Stimulated activated naive B cell treated with anti-CD40 and anti-IgM and Interleukin-4, amounts not matched to agents 10 μg/mL and 1 μg/mL and 100 μg/mL, for 72 hours (primary cell): ENCODE measurements around the gene ANP32A.
"Not testable (repeated sequence)": the region's sequence is repeated elsewhere in the genome, so short reads cannot be mapped to it uniquely, and the experiment has no call there.

ENCODE experiments used
- ATAC-seq, 2 donors: fragments of 150-1000 bp; cut with Tn5 transposase; replicated peaks; 2 replicates each; pipeline ENCODE4 v1.10.0; 2021; ENCODE audit warnings: moderate library complexity in 1 of 2
- DNase-seq: peaks from one replicate; pipeline ENCODE4 v3.0.0; 2021
- H3K27ac Mint-ChIP-seq: one replicate; pipeline ENCODE4 v1.8.0; 2022; ENCODE audit warnings: mild to moderate bottlenecking, mixed read lengths
- H3K27me3 Mint-ChIP-seq, 2 donors: one replicate each; pipeline ENCODE4 v1.8.0; 2022; ENCODE audit warnings: mixed read lengths in 2 of 2
- H3K36me3 Mint-ChIP-seq, 2 donors: one replicate each; pipeline ENCODE4 v1.8.0; 2022; ENCODE audit warnings: mixed read lengths in 2 of 2, mild to moderate bottlenecking in 1 of 2
- H3K4me1 Mint-ChIP-seq, 2 donors: one replicate each; pipeline ENCODE4 v1.8.0; 2022; ENCODE audit warnings: mixed read lengths in 2 of 2, mild to moderate bottlenecking in 1 of 2
- H3K4me3 Mint-ChIP-seq, 2 donors: one replicate each; pipeline ENCODE4 v1.8.0; 2022; ENCODE audit warnings: mild to moderate bottlenecking in 2 of 2, mixed read lengths in 2 of 2, moderate library complexity in 1 of 2
- H3K9me3 Mint-ChIP-seq, 2 donors: one replicate each; pipeline ENCODE4 v1.8.0; 2022; ENCODE audit warnings: mixed read lengths in 2 of 2, mild to moderate bottlenecking in 1 of 2

The ANP32A gene

DNA sequence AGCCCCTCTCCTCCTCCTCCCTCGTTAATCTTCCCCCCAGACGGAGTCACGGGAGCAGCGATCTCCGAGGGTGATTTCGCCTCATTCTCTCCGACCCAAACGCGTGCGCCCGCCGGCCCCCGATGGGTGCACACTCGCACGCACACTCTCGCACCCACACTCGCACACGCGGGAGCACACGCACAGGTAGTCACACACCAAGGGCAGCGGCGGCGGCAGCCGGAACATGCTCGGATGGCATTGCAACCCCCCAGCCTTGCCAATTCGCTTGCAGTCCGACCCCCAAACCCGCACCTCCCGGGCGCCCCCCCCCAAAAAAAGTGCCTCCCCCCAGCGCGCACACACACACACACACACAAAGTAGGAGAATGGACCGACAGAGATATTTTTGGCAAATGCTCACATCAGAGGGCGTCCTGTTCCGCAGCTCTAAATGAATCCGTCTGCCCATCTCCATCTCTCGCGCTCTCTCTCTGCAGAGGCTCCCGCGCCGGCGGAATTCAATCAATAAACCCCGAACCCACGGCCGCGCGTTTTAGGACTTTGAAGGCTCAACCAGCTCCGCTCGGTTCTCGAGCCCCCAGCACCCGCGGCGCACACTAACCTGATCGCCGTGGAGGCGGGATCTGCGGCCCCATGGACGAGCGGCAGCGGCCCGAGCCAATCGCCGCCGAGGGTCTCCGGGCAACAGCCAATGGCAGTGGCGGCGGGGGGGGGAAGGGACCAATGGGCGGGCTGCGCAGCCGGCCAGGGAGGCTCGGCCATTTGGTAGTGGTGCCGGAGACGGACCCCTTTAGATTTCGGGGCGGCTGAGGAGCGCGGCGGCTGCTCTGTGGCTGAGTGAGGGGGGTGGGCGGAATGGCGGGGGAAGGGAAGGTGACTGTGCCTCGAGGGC, at the start of gene ANP32A:
TSS of gene ANP32A (minus strand) at position 601 of the 895 bp plus-strand sequence. CDS start at position 457, 144 bp downstream.
- Mint-ChIP-seq H3K4me3 (peak within 1 kb of the TSS; percentile 89 to 97), H3K36me3 (peaks cover 13 to 25% of the 10 kb centered on the region in 2 donors), H3K4me1 (peaks cover 28 to 32% of the 10 kb centered on the region in 2 donors), H3K27ac (peak within 1 kb of the TSS; percentile 99), H3K27me3 (no peaks in the 10 kb centered on the region), H3K9me3 (no peaks in the 10 kb centered on the region)
- ATAC-seq, result peak; percentile 66 to 73
- DNase-seq, result peak; percentile 98

DNA sequence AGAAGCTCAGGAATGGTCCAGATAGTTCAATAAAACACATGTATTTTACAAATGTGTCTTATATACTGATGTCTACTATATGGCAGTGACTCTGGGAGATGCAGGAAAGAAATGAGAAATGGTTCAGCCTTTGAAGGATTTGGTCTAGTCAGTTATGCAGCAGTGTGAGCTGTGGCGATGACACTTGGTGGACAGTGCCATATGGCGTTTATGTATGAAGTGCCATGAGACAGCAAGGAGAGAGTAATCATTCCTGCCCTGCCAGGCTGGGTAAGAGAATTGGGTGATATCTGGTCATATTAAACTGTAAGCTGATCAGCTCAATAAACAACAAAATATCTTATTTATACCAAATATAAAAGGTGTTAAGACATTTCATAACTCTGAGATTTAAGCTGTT, 47.6 kb upstream of the ANP32A start:
- DNase-seq (no peak), ATAC-seq (no peak)
- Mint-ChIP-seq H3K4me3 (no peak overlapping the region), H3K4me1 (peaks cover 3 to 6% of the 10 kb centered on the region in 2 donors), H3K27ac (no peak overlapping the region), H3K36me3 (no peaks in the 10 kb centered on the region), H3K27me3 (peaks cover 12 to 13% of the 10 kb centered on the region in 2 donors), H3K9me3 (peaks cover 5 to 6% of the 10 kb centered on the region in 2 donors)

DNA sequence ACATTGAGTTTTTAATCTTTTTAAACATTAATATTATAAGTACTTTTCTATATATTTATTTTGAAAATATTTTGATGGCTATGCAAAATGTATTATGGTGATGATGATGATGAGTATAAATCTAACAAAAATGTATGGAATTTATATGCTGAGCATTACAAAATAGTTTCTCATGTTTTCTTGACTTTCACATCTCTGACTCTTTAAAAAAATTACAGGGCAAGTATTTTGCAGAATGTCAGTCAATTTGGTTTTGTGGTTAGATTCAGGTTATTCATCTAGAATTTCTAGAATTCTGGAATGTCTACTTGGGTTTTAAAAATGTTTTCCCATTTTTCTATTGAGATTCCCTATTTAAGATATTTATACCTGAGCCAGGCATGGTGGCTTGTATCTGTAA, 41.7 kb upstream of the ANP32A start:
- Mint-ChIP-seq H3K9me3 (peaks cover 7 to 9% of the 10 kb centered on the region in 2 donors), H3K4me1 (peaks cover 3 to 6% of the 10 kb centered on the region in 2 donors), H3K27ac (no peak overlapping the region), H3K4me3 (no peak overlapping the region), H3K27me3 (peaks cover 8 to 12% of the 10 kb centered on the region in 2 donors), H3K36me3 (peaks cover under 1 to 5% of the 10 kb centered on the region in 2 donors)
- DNase-seq, result no peak
- ATAC-seq, result no peak

DNA sequence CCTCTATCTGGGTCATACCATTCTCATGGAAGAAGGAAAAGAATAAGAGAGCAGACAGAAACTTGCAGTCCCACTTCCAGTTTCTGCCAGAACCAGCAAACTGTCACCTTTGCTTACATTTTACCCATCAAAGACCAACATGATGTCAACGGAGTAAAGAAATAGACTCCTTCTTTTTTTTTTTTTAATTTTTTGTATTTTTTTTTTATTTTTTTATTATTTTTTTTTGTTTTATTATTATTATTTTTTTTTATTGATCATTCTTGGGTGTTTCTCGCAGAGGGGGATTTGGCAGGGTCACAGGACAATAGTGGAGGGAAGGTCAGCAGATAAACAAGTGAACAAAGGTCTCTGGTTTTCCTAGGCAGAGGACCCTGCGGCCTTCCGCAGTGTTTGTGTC, 38.0 kb upstream of the ANP32A start:
- not testable (repeated sequence) for ATAC-seq, H3K4me1 Mint-ChIP-seq, DNase-seq, H3K27ac Mint-ChIP-seq, H3K4me3 Mint-ChIP-seq
- Mint-ChIP-seq H3K27me3 (peaks cover 9 to 11% of the 10 kb centered on the region in 2 donors), H3K36me3 (peaks cover 8 to 14% of the 10 kb centered on the region in 2 donors), H3K9me3 (peaks cover 13 to 14% of the 10 kb centered on the region in 2 donors)

DNA sequence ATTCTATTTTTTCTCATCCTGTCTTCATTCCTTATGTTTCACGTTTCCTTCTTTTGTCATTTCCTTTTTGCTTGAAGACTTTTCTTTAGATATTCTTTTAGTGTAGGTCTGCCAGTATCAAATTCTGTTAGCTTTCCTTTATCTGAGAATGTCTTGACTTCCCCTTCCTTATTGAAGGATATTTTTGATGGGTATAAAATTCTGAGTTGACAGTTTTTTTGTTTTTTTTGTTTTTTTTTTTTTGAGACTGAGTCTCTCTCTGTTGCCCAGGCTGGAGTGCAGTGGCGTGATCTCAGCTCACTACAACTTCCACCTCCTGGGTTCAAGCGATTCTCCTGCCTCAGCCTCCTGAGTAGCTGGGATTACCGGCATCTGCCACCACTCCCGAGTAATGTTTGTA, 36.7 kb upstream of the ANP32A start:
- not testable (repeated sequence) for H3K27ac Mint-ChIP-seq, H3K4me3 Mint-ChIP-seq, DNase-seq, H3K4me1 Mint-ChIP-seq, ATAC-seq
- peaks cover 13 to 14% of the 10 kb centered on the region in 2 donors for H3K9me3 Mint-ChIP-seq
- peaks cover 9 to 11% of the 10 kb centered on the region in 2 donors for H3K27me3 Mint-ChIP-seq
- H3K36me3 Mint-ChIP-seq, result peaks cover 8 to 14% of the 10 kb centered on the region in 2 donors

DNA sequence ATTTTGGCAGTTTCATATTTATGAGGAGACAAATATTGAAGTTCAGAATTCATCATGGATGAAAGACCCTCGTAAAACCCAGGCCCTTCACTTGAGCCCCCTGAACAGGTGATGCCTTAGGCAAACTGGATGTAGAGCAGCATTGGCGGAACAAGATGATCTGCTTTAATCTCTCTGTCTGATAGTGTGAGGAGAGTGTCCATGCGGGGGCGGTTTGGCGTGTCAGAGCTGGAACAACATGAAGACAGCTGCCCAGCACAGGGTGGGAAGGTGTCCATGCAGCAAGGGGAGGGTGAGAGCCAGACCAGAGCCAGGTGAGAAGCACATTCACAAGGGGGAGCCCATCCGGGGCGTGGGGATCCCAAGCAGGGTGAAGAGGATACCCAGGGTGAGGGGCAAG, 31.8 kb upstream of the ANP32A start:
- ATAC-seq (no peak), DNase-seq (no peak)
- Mint-ChIP-seq H3K27ac (no peak overlapping the region), H3K4me1 (peaks cover 11 to 17% of the 10 kb centered on the region in 2 donors), H3K27me3 (peaks cover 9 to 11% of the 10 kb centered on the region in 2 donors), H3K4me3 (no peak overlapping the region), H3K9me3 (peaks cover 10 to 12% of the 10 kb centered on the region in 2 donors), H3K36me3 (peaks cover 7 to 9% of the 10 kb centered on the region in 2 donors)

DNA sequence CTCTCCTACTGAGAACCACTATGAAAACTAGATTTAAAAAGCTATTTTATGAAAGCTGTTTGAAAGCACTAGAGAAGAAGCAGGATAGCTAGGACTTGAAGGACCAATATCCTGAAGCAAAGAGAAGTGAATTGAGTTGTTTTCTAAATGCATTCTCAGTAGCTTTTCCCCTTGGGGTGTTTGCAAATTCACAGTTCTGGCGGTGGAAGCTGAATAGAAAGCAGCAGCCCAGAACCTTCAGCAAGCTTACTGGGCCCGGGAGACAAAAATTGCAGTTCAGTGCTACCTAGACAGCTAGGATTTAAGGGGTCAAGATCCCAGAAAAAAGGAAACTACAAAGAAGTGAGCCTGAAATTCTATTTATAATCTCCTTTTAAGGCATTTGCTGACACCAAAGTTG, 31.3 kb upstream of the ANP32A start:
- Mint-ChIP-seq H3K36me3 (peaks cover 4 to 7% of the 10 kb centered on the region in 2 donors), H3K4me3 (no peak overlapping the region), H3K27ac (no peak overlapping the region), H3K4me1 (peaks cover 11 to 17% of the 10 kb centered on the region in 2 donors), H3K27me3 (peaks cover 7 to 8% of the 10 kb centered on the region in 2 donors), H3K9me3 (peaks cover 7 to 8% of the 10 kb centered on the region in 2 donors)
- no peak for ATAC-seq
- DNase-seq, result no peak

DNA sequence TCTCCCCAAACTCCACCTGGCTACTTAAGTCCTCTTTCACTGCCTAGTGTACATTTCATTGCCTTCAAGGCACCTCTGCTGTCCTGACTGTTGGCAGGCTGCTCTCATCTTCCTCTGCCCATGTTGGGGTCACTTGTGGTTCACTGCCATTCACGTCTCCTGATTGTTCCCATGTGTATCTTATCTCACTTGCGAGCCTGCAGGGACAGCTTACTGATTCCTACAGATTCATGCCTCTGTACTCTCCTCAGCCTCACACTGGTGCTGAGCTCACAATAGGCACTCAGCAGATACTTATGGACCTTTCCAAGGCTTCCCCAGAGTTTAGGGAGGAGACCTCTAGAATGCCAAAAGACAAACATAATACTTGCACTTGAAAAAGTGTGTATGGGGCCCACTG, 28.8 kb upstream of the ANP32A start:
- no peak for ATAC-seq
- H3K4me3 Mint-ChIP-seq, result no peak overlapping the region
- no peak for DNase-seq
- no peaks in the 10 kb centered on the region for H3K9me3 Mint-ChIP-seq
- no peaks in the 10 kb centered on the region for H3K36me3 Mint-ChIP-seq
- peaks cover 11 to 26% of the 10 kb centered on the region in 2 donors for H3K4me1 Mint-ChIP-seq
- peaks cover 10 to 14% of the 10 kb centered on the region in 2 donors for H3K27me3 Mint-ChIP-seq
- no peak overlapping the region for H3K27ac Mint-ChIP-seq

DNA sequence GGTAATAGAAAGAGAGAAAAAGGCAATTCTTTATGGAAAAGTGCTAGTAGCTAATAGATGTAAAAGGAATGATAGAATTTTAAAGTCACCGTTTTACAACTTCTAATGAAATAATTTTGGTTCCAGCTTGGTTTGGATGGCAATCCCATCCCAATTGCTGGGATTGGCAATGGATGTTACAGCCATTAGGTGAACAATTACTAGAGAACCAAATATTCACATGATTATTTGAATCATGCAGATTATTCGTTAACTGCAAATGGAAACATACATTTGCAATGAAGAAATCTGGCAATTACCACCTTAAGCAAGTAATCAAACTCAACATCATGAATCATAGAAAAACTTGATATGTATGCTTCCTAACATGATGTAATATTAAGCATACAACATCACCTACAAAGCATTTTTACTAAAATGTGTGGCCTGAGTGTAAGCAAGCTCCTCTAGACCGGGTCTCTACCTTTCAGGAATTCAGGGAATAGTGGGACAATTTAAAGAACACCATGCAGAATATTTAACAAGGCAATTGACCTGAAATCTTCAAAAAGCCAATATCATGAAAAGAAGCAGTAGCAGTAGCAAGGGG, 26.2 kb upstream of the ANP32A start:
- H3K4me1 Mint-ChIP-seq, result peaks cover 20 to 41% of the 10 kb centered on the region in 2 donors
- no peak for DNase-seq
- H3K27ac Mint-ChIP-seq, result no peak overlapping the region
- H3K4me3 Mint-ChIP-seq, result no peak overlapping the region
- H3K36me3 Mint-ChIP-seq, result no peaks in the 10 kb centered on the region
- ATAC-seq, result no peak
- H3K9me3 Mint-ChIP-seq, result no peaks in the 10 kb centered on the region
- H3K27me3 Mint-ChIP-seq, result peaks cover 23 to 31% of the 10 kb centered on the region in 2 donors

DNA sequence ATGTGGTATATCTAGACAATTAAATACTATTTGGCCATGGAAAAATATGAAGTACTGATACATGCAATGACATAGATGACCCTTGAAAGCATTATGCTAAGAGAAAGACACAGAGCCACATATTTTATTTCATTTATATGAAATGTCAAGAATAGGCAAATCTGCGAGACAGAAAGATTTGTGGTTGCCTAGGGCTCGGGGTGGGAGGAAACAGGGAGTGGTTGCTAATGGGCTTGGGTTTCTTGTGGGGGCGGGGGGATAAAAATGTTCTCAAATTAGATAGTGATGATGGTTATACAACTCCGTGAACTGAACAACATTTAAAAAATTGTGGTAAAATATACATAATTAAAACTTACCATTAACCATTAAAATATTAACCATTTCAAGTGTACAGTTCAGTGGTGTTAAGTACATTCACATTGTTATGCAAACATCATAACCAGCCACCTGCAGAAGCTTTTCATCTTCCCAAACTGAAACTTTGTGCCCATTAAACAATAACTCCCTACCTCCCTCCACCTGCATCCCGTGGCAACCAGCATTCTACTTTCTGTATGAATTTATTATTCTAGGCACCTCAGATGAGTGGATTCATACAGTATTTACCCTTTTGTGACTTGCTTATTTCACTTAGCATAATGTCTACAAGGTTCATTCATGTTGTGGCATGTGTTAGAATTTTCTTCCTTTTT, 24.3 kb upstream of the ANP32A start:
- ATAC-seq, result no peak
- H3K27me3 Mint-ChIP-seq, result peaks cover 34 to 41% of the 10 kb centered on the region in 2 donors

DNA sequence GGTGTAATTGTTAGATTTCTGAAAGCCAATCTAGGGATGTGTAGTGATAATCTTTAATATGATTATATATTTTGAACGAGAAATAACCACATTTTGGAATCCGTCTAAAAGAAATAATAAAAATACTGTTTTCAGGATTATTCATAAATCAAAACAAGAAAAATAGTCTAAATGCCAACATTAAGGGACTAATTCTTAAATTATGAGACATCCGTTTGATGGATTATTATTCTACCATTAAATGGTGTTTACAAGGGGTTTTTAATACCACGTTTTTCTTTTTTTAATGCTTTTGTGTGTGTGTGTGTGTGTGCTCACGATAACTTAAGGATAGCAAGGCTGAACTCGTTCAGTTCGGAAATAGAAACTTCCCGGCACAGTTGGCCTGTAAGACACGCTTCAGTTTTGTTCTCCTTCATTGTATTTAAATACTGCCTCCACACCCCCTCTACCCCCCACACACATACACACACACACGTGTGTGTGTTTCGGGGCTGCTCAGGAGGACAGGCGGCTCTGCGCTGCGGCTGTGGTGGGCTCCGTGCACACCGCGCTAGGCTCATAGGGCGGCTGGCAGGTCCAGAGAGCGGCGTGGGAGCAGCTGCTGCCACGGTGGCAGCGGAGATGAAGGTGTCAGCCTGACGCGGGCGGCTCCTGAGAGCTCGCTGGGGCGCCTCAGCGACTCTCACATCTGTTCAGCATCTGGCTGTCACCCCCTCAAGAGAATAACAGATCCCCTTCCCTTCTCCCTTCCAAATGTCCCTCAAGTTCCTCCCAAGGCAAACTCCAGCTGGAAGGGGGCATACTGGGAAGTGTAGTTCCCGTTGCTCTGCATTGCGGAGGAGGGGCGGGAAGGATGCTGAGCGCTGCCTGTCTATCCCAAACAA, 23.0 kb upstream of the ANP32A start:
- ATAC-seq, result peak; percentile 79 to 86

More for the DNA sequence above, 24.3 kb upstream of the ANP32A start:
- DNase-seq, result no peak
- no peaks in the 10 kb centered on the region for H3K36me3 Mint-ChIP-seq
- no peak overlapping the region for H3K27ac Mint-ChIP-seq
- no peaks in the 10 kb centered on the region for H3K9me3 Mint-ChIP-seq
- H3K4me3 Mint-ChIP-seq, result no peak overlapping the region
- H3K4me1 Mint-ChIP-seq, result peaks cover 17 to 34% of the 10 kb centered on the region in 2 donors

DNA sequence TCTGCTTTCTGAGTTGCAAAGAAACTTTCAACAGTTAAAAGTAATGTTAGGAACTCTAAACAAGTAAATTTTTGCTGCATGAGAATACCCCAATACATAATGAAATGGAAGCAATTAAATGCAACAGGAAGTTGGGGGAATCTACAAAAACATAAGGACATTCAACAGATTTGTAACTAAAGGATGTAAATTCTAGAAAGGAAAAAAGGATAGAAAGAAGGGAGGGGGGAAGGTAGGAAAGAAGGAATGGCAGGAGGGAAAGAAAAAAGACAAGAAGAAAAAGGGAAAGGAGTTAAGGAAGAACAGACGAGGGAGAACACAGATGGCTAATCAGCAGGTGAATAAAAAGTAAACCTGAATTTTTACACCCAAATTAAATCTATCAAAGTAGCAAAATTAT, 22.3 kb upstream of the ANP32A start:
- Mint-ChIP-seq H3K36me3 (no peaks in the 10 kb centered on the region), H3K4me1 (peaks cover 10 to 23% of the 10 kb centered on the region in 2 donors)

More for the DNA sequence above, 23.0 kb upstream of the ANP32A start:
- Mint-ChIP-seq H3K4me1 (peaks cover 10 to 23% of the 10 kb centered on the region in 2 donors), H3K27me3 (peaks cover 43 to 50% of the 10 kb centered on the region in 2 donors), H3K27ac (no peak overlapping the region), H3K9me3 (no peaks in the 10 kb centered on the region), H3K4me3 (peak overlapping the region; percentile 83 to 91), H3K36me3 (no peaks in the 10 kb centered on the region)
- DNase-seq, result peak; percentile 15

DNA sequence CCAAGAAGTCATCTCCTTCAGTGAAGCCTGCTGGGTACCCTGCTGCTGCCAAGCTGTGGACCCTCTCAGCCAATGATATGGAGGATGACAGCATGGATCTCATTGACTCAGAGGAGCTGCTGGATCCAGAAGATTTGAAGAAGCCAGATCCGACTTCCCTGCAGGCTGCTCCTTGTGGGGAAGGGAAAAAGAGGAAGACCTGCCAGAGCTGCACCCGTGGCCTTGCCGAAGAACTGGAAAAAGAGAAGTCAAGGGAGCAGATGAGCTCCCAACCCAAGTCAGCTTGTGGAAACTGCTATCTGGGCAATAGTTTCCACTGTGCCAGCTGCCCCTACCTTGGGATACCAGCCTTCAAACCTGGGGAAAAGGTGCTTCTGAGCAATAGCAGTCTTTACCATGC, 13.7 kb upstream of the ANP32A start:
- Mint-ChIP-seq H3K36me3 (peaks cover 3 to 7% of the 10 kb centered on the region in 2 donors), H3K27me3 (peaks cover 21 to 24% of the 10 kb centered on the region in 2 donors), H3K9me3 (peaks cover 5 to 11% of the 10 kb centered on the region in 2 donors), H3K4me3 (no peak overlapping the region), H3K4me1 (no peaks in the 10 kb centered on the region), H3K27ac (no peak overlapping the region)
- ATAC-seq (no peak), DNase-seq (no peak)

More for the DNA sequence above, 22.3 kb upstream of the ANP32A start:
- H3K4me3 Mint-ChIP-seq, result peak overlapping the region; percentile 17 to 61
- no peak overlapping the region for H3K27ac Mint-ChIP-seq
- peaks cover 43 to 50% of the 10 kb centered on the region in 2 donors for H3K27me3 Mint-ChIP-seq
- ATAC-seq, result no peak
- no peaks in the 10 kb centered on the region for H3K9me3 Mint-ChIP-seq
- no peak for DNase-seq
